SJCRH30 (cell line): ENCODE results near the gene PATE3. TPM values are rescaled to one million over a fixed set of nuclear protein-coding genes. Genes with fewer than 3 reads are reported as not detected.

Source experiments
- DNase-seq, 2 experiments: peaks; one replicate each; pipeline ENCODE4 v3.0.0-alpha.2; 2015 to 2020
- H3K27ac ChIP-seq: fragments of 250-450 bp; sonication (Bioruptor Pico); 2 replicates; pipeline ENCODE4 v1.5.1; 2020; ENCODE audit warnings: mild to moderate bottlenecking, moderate library complexity
- H3K27me3 ChIP-seq: fragments of 250-450 bp; sonication (Bioruptor Pico); 2 replicates; pipeline ENCODE4 v1.5.1; 2020; ENCODE audit warnings: mild to moderate bottlenecking, moderate library complexity
- H3K36me3 ChIP-seq: fragments of 250-450 bp; sonication (Bioruptor Pico); 2 replicates; pipeline ENCODE4 v1.5.1; 2020; ENCODE audit warnings: mild to moderate bottlenecking, moderate library complexity
- H3K4me1 ChIP-seq: fragments of 250-450 bp; sonication (Bioruptor Pico); 2 replicates; pipeline ENCODE4 v1.5.1; 2020; ENCODE audit warnings: mild to moderate bottlenecking, moderate library complexity
- H3K4me3 ChIP-seq: fragments of 250-450 bp; sonication (Bioruptor Pico); 2 replicates; pipeline ENCODE4 v1.5.1; 2020; ENCODE audit warnings: mild to moderate bottlenecking, moderate library complexity
- H3K9me3 ChIP-seq: fragments of 250-450 bp; sonication (Bioruptor Pico); replicated peaks from 2 replicates; pipeline ENCODE4 v1.5.1; 2020; ENCODE audit warnings: mild to moderate bottlenecking, moderate library complexity
- total RNA-seq: library from RNA; depleted of rRNA; stranded (reverse); fragments of >200 nt; shearing (Covaris generic); gene quantifications from 2 replicates; pipeline ENCODE4 v1.2.3, GENCODE V29; 2014; rRNA removed

The PATE3 gene
- total RNA-seq, 1 experiment from 2014 or later = not detected

DNA sequence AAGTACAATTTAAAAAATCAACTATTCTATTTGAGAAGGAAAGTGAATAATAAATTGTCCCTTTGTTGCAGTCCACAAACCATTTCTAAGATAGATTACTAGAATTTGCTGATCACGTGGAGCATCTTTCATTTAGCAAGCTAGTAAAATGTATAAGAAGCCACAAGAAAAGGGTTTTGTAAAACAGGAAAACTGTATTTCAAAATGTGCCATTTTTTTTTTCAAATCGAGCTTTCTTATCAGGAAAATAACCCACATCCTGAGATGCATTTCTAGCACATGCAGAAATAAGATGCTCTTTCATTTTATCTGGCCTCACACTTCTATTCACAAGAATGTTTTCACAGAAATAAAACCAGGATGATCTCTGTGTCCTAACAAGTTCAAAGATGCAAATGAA is 3.2 kb upstream of the PATE3 start:
- DNase-seq = no peak
- Histone ChIP-seq H3K4me1 (no peaks in the 10 kb centered on the region), H3K27ac (no peak overlapping the region), H3K27me3 (no peaks in the 10 kb centered on the region), H3K9me3 (no peaks in the 10 kb centered on the region), H3K36me3 (no peaks in the 10 kb centered on the region), H3K4me3 (no peak overlapping the region)

DNA sequence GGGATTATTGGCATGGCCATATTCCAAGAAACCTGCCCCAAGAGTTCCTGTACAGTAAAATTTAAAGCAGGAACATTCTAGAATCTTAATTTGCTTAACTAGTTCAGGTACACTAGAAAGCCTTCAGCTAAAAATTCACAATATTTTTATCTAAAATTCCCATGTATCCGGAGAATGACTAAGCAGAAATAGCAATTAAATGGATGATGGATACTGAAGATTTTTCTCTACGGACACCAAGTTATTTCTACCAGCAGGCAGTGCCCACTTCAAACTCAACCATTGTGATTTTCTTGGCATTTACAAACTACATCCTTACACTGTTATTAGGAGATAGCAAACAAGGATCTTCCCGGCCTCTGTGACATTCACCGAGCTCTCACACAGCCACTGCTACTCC is 2.9 kb downstream of the PATE3 start:
- H3K27me3 ChIP-seq = no peaks in the 10 kb centered on the region
- DNase-seq = no peak
- H3K36me3 ChIP-seq = no peaks in the 10 kb centered on the region
- H3K27ac ChIP-seq = no peak overlapping the region
- H3K9me3 ChIP-seq = no peaks in the 10 kb centered on the region
- H3K4me1 ChIP-seq = no peaks in the 10 kb centered on the region
- H3K4me3 ChIP-seq = no peak overlapping the region

DNA sequence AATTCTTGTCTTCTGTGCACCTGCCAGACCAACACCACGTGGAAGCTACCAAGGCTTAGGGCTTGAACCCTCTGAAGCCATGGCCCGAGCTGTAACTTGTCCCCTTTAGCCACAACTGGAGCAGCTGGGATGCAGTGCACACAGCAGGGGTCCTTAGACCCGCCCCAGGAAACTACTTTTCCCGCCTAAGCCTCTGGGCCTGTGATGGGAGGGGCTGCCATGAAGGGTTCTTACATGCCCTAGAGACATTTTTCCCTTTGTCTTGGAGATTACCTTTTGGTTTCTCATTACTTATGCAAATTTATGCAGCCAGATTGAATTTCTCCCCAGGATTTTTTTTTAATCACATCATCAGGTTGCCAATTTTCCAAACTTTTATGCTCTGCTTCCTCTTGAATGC is 9.7 kb downstream of the PATE3 start:
- no peak for DNase-seq
- Histone ChIP-seq H3K4me1 (no peaks in the 10 kb centered on the region), H3K27me3 (no peaks in the 10 kb centered on the region), H3K9me3 (no peaks in the 10 kb centered on the region), H3K27ac (no peak overlapping the region), H3K4me3 (no peak overlapping the region), H3K36me3 (no peaks in the 10 kb centered on the region)

DNA sequence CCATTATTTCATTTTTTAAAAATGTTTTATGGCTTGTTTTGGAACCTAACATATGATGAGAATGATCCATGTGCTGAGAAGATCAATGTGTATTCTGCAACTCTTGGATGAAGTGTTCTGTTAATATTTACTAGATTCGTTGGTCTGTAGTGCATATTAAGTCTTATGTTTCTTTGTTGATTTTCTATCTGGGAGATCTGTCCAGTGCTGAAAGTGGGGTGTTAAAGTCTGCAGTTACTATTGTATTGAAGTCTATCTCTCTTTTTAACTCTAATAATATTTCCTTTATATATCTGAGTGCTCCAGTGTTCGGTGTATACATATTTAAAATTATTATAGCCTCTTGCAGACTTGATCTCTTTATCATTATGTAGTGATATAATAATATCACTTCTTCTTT is 11.9 kb downstream of the PATE3 start:
- no peak for DNase-seq
- Histone ChIP-seq H3K4me1 (no peaks in the 10 kb centered on the region), H3K9me3 (no peaks in the 10 kb centered on the region), H3K27ac (no peak overlapping the region), H3K4me3 (no peak overlapping the region), H3K27me3 (no peaks in the 10 kb centered on the region), H3K36me3 (no peaks in the 10 kb centered on the region)

DNA sequence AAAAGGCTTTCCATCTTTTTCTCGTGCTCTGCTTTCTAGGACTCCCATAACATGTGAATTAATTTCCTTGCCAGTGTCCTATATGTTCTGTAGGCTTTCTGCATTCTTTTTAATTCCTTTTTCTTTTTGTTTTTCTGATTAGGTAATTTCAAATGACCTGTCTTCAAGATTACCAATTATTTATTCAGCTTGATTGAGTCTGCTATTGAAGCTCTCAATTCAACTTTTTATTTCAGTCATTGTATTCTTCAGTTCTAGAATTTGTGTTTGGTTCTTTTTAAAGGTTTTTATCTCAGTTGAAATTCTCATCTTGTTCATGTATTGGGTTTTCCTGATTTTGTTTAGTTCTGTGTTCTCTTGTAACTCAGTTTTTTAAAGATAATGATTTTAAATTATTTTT is 14.5 kb downstream of the PATE3 start:
- no peaks in the 10 kb centered on the region for H3K27me3 ChIP-seq
- no peak overlapping the region for H3K27ac ChIP-seq
- H3K4me3 ChIP-seq = no peak overlapping the region
- no peaks in the 10 kb centered on the region for H3K36me3 ChIP-seq
- H3K4me1 ChIP-seq = no peaks in the 10 kb centered on the region
- DNase-seq = no peak
- H3K9me3 ChIP-seq = no peaks in the 10 kb centered on the region

DNA sequence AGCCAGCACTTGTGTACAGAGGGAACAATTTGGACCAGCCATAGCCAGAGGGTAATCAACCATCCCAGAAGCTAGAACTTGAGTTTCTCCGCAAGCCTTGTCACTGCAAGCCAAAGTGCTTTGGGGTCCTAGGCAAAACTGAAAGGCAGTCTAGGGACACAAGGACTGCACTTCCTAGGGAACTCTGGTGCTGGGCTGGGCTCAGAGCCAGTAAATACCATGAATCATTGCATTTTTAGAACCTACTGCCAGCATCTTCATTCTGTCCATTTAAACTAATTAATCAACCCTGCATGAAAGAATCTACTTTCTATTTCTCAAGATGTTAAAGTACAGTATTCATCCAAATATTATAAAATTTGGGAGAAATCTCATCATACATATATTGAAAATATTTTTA is 20.0 kb downstream of the PATE3 start:
- H3K36me3 ChIP-seq = no peaks in the 10 kb centered on the region
- H3K9me3 ChIP-seq = no peaks in the 10 kb centered on the region
- no peaks in the 10 kb centered on the region for H3K27me3 ChIP-seq
- no peak for DNase-seq
- H3K27ac ChIP-seq = no peak overlapping the region
- H3K4me1 ChIP-seq = no peaks in the 10 kb centered on the region
- no peak overlapping the region for H3K4me3 ChIP-seq

DNA sequence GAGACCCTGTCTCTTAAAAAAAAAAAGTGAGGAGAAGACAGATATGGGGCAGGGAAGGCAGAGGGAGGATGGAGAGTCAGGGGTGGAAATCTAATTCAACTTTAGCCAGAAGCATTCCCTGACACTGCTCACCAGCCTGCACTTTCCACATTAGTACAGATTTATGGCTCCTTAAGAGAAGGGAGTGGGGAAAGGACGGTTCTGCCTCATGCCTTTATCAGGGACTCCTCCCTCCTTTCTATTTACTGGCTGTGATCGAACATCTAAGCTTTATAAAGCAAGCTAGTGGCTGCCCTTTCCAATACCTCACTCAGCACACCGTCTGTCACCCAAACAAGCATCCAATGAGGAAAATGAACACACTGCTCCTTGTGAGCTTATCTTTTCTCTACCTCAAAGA is 45.1 kb downstream of the PATE3 start, which contains the start of gene PATE4:
Gene PATE4 (plus strand): TSS at position 301 of the 400 bp plus-strand sequence. CDS start 44 bp downstream, at position 345.
- H3K27me3 ChIP-seq = no peaks in the 10 kb centered on the region
- H3K27ac ChIP-seq = no peak within 1 kb of the TSS
- DNase-seq = no peak
- H3K4me1 ChIP-seq = no peaks in the 10 kb centered on the region
- H3K36me3 ChIP-seq = no peaks in the 10 kb centered on the region
- H3K9me3 ChIP-seq = no peaks in the 10 kb centered on the region
- no peak within 1 kb of the TSS for H3K4me3 ChIP-seq

DNA sequence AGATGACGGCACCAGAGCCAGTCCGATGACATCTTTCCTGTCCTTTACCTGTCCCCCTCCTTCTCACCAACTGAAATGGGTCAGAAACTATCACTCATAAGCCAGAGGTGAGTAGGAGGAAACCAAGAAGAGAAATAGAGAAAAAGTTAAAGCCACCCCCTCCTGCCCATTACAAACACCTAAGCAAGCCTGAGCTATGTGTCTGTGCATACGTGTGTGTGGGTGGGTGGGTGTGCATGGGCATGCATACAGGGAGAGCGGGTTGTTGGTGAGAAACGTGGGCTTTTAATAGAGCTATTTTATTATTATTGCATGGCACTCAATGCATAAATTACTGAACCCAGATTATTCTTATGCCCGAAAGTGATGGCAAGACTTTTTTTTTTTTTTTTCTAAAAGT is 47.8 kb downstream of the PATE3 start:
- H3K4me3 ChIP-seq = no peak overlapping the region
- no peaks in the 10 kb centered on the region for H3K9me3 ChIP-seq

More for the DNA sequence above, 47.8 kb downstream of the PATE3 start:
- H3K27ac ChIP-seq = no peak overlapping the region
- H3K27me3 ChIP-seq = no peaks in the 10 kb centered on the region
- H3K36me3 ChIP-seq = no peaks in the 10 kb centered on the region
- no peaks in the 10 kb centered on the region for H3K4me1 ChIP-seq
- DNase-seq = no peak

Other genes starting within 250 kb of the PATE3 start
- 81.7 and 85.0 TPM in 2 replicates for gene EI24, start 218.7 kb upstream of the PATE3 start, total RNA-seq
- 102 and 104 TPM in 2 replicates for gene STT3A, start 195.3 kb upstream of the PATE3 start, total RNA-seq
- 48.3 and 50.9 TPM in 2 replicates for gene CHEK1, start 163.0 kb upstream of the PATE3 start, total RNA-seq
- gene ACRV1, start 107.3 kb upstream of the PATE3 start, total RNA-seq = 0.08 and 0.14 TPM in 2 replicates
- gene PATE1, start 41.8 kb upstream of the PATE3 start, total RNA-seq = not detected in 2 replicates
- gene PATE2, start 9.3 kb upstream of the PATE3 start, total RNA-seq = 0.25 TPM in 1 of 2 replicates, not detected in the other
- not detected in 2 replicates for gene PATE4, start 45.2 kb downstream of the PATE3 start, total RNA-seq
- 2.0 and 2.2 TPM in 2 replicates for gene HYLS1, start 99.5 kb downstream of the PATE3 start, total RNA-seq
- 10.1 and 10.3 TPM in 2 replicates for gene PUS3, start 115.1 kb downstream of the PATE3 start, total RNA-seq
- 0.18 TPM in 1 of 2 replicates, not detected in the other for gene DDX25, start 116.4 kb downstream of the PATE3 start, total RNA-seq
- 0.02 TPM in 1 of 2 replicates, not detected in the other for gene VSIG10L2, start 157.9 kb downstream of the PATE3 start, total RNA-seq